ENCODE data around the gene TDP2. TPM values are rescaled to one million over a fixed set of nuclear protein-coding genes. Genes with fewer than 3 reads are reported as not detected.

Gene TDP2
- total and polyA plus RNA-seq, 9 of the 15 experiments (the other 6 are each of a cell fraction or from before 2014, with no cell fraction given): 27.7 to 60.1 (median 31.8) TPM

DNA sequence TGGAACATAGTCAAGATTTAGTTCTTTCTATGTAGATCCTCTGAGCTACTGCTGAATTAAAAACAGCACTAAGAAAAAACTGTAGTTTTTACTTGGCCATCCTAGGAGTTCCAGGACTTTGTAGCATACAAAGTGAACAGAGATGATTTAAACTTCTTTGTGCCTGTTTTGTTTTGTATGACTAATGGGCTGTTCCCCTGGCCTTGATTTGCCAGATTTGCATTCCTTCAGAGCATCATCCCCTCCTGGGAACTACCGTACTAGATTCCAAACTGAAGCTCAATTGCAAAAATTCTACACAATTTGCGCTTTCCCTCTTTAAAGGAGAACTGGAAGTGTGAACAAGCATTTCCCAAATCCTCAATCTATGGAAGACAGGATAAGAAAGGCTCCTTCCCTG is 23.3 kb upstream of the TDP2 start (continued):
- TF ChIP-seq, protein P1, sequence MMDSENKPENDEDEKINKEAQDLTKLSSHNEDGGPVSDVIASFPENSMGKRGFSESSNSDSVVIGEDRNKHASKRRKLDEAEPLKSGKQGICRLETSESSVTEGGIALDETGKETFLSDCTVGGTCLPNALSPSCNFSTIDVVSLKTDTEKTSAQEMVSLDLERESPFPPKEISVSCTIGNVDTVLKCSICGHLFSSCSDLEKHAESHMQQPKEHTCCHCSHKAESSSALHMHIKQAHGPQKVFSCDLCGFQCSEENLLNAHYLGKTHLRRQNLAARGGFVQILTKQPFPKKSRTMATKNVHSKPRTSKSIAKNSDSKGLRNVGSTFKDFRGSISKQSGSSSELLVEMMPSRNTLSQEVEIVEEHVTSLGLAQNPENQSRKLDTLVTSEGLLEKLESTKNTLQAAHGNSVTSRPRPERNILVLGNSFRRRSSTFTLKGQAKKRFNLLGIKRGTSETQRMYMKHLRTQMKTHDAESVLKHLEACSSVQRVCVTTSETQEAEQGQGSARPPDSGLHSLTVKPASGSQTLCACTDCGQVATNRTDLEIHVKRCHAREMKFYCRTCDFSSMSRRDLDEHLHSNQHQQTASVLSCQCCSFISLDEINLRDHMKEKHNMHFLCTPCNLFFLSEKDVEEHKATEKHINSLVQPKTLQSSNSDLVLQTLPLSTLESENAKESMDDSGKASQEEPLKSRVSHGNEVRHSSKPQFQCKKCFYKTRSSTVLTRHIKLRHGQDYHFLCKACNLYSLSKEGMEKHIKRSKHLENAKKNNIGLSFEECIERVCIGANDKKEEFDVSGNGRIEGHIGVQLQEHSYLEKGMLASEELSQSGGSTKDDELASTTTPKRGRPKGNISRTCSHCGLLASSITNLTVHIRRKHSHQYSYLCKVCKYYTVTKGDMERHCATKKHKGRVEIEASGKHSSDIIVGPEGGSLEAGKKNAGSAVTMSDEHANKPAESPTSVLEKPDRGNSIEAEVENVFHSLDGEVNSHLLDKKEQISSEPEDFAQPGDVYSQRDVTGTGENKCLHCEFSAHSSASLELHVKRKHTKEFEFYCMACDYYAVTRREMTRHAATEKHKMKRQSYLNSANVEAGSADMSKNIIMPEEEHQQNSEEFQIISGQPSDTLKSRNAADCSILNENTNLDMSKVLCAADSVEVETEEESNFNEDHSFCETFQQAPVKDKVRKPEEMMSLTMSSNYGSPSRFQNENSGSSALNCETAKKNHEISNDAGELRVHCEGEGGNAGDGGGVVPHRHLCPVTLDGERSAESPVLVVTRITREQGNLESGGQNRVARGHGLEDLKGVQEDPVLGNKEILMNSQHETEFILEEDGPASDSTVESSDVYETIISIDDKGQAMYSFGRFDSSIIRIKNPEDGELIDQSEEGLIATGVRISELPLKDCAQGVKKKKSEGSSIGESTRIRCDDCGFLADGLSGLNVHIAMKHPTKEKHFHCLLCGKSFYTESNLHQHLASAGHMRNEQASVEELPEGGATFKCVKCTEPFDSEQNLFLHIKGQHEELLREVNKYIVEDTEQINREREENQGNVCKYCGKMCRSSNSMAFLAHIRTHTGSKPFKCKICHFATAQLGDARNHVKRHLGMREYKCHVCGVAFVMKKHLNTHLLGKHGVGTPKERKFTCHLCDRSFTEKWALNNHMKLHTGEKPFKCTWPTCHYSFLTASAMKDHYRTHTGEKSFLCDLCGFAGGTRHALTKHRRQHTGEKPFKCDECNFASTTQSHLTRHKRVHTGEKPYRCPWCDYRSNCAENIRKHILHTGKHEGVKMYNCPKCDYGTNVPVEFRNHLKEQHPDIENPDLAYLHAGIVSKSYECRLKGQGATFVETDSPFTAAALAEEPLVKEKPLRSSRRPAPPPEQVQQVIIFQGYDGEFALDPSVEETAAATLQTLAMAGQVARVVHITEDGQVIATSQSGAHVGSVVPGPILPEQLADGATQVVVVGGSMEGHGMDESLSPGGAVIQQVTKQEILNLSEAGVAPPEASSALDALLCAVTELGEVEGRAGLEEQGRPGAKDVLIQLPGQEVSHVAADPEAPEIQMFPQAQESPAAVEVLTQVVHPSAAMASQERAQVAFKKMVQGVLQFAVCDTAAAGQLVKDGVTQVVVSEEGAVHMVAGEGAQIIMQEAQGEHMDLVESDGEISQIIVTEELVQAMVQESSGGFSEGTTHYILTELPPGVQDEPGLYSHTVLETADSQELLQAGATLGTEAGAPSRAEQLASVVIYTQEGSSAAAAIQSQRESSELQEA (IDR thresholded peaks at IDR 0.05; ENCODE audit: low read depth): no peak
- TF ChIP-seq NFATC3 (IDR thresholded peaks at IDR 0.05) (no peak), POLR2AphosphoS5 (IDR thresholded peaks at IDR 0.05; ENCODE audit: control insufficient read depth, insufficient read depth, low read depth, low read length) (no peak), ZNF311 (CRISPR knock-in tag; IDR thresholded peaks at IDR 0.05) (no peak), RFX7 (CRISPR knock-in tag; IDR thresholded peaks at IDR 0.05) (no peak), E2F3 (CRISPR knock-in tag; IDR thresholded peaks at IDR 0.05) (no peak), BMI1 (IDR thresholded peaks at IDR 0.05; ENCODE audit: low read length) (no peak), KDM1A (IDR thresholded peaks at IDR 0.05) (no peak), RBM34 (IDR thresholded peaks at IDR 0.05; ENCODE audit: borderline replicate concordance, insufficient read depth, low read length) (no peak), HNRNPK (IDR thresholded peaks at IDR 0.05; ENCODE audit: low read depth, low read length, poor library complexity, severe bottlenecking) (no peak)
- TF ChIP-seq, protein P2, sequence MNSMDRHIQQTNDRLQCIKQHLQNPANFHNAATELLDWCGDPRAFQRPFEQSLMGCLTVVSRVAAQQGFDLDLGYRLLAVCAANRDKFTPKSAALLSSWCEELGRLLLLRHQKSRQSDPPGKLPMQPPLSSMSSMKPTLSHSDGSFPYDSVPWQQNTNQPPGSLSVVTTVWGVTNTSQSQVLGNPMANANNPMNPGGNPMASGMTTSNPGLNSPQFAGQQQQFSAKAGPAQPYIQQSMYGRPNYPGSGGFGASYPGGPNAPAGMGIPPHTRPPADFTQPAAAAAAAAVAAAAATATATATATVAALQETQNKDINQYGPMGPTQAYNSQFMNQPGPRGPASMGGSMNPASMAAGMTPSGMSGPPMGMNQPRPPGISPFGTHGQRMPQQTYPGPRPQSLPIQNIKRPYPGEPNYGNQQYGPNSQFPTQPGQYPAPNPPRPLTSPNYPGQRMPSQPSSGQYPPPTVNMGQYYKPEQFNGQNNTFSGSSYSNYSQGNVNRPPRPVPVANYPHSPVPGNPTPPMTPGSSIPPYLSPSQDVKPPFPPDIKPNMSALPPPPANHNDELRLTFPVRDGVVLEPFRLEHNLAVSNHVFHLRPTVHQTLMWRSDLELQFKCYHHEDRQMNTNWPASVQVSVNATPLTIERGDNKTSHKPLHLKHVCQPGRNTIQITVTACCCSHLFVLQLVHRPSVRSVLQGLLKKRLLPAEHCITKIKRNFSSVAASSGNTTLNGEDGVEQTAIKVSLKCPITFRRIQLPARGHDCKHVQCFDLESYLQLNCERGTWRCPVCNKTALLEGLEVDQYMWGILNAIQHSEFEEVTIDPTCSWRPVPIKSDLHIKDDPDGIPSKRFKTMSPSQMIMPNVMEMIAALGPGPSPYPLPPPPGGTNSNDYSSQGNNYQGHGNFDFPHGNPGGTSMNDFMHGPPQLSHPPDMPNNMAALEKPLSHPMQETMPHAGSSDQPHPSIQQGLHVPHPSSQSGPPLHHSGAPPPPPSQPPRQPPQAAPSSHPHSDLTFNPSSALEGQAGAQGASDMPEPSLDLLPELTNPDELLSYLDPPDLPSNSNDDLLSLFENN (IDR thresholded peaks at IDR 0.05; ENCODE audit: low read depth in 2 of 2, low read length in 2 of 2): no peak
